IMR-90 (cell line): Measurements from ENCODE around the gene FICD. TPM values are rescaled to one million over a fixed set of nuclear protein-coding genes. Genes with fewer than 3 reads are reported as not detected.

Source experiments
- ATAC-seq: fragments of 200-7000 bp; cut with Tn5 transposase; 2 replicates; pipeline ENCODE4 v1.9.1; 2020; ENCODE audit warnings: low read depth, mild to moderate bottlenecking, moderate library complexity
- BruUV-seq: library from RNA; stranded (reverse); fragments of 400-500 nt; replicated peaks from 2 replicates; lab custom pipeline; 2021; lab: Mats Ljungman, UMichigan
- CTCF ChIA-PET: fragments of 300-600 bp; formaldehyde crosslinking; extraction: SDS; loops from one replicate; lab custom pipeline; 2021; ENCODE audit warnings: antibody characterized with exemption; lab: Yijun Ruan, JAX
- POLR2A ChIA-PET: fragments of 300-600 bp; sonication (Branson Sonifier 250); formaldehyde crosslinking; loops from one replicate; lab custom pipeline; 2022; ENCODE audit warnings: antibody characterized with exemption; ENCODE audit not compliant: unreplicated experiment; lab: Charles Lee
- DNase-seq: peaks from one replicate; pipeline ENCODE4 v3.0.0; 2013
- H2AFZ ChIP-seq: replicated peaks from 2 replicates; pipeline ENCODE3; 2013; ENCODE audit warnings: low read length, mild to moderate bottlenecking; ENCODE audit not compliant: poor library complexity
- H2AK5ac ChIP-seq: 2 replicates; pipeline ENCODE4 v1.6.1; 2013; ENCODE audit warnings: low read depth, low read length, inconsistent platforms
- H2AK9ac ChIP-seq: replicated peaks from 2 replicates; pipeline ENCODE3; 2013; ENCODE audit warnings: mild to moderate bottlenecking, low read depth, low read length, moderate library complexity; ENCODE audit not compliant: poor library complexity
- H2BK120ac ChIP-seq: 2 replicates; pipeline ENCODE4 v1.6.1; 2013; ENCODE audit warnings: low read depth, low read length, inconsistent platforms
- H2BK15ac ChIP-seq: 3 replicates; pipeline ENCODE4 v1.6.1; 2013; ENCODE audit warnings: low read depth, low read length, inconsistent platforms
- H2BK20ac ChIP-seq: 2 replicates; pipeline ENCODE4 v1.6.1; 2013; ENCODE audit warnings: low read depth, mild to moderate bottlenecking, inconsistent platforms, low read length, moderate library complexity
- H2BK5ac ChIP-seq: 2 replicates; pipeline ENCODE4 v1.6.1; 2013; ENCODE audit warnings: mild to moderate bottlenecking, low read depth, low read length, inconsistent platforms; ENCODE audit not compliant: poor library complexity, severe bottlenecking
- H3K14ac ChIP-seq: replicated peaks from 2 replicates; pipeline ENCODE4 v1.6.1; 2013; ENCODE audit warnings: low read depth, low read length, inconsistent platforms
- H3K18ac ChIP-seq: 2 replicates; pipeline ENCODE4 v1.6.1; 2013; ENCODE audit warnings: low read depth, low read length, control low read depth
- H3K23ac ChIP-seq: 2 replicates; pipeline ENCODE4 v1.6.1; 2013; ENCODE audit warnings: low read depth, low read length, inconsistent platforms
- H3K27ac ChIP-seq: 2 replicates; pipeline ENCODE4 v1.5.1; 2013; ENCODE audit warnings: mild to moderate bottlenecking, control low read depth, low read length; ENCODE audit not compliant: insufficient read depth
- H3K27me3 ChIP-seq: 2 replicates; pipeline ENCODE4 v1.6.1; 2013; ENCODE audit warnings: low read length; ENCODE audit not compliant: control insufficient read depth, insufficient read depth
- H3K36me3 ChIP-seq: 2 replicates; pipeline ENCODE4 v1.6.1; 2013; ENCODE audit warnings: low read length, mixed read lengths; ENCODE audit not compliant: control insufficient read depth, insufficient read depth
- H3K4ac ChIP-seq: 2 replicates; pipeline ENCODE4 v1.6.1; 2013; ENCODE audit warnings: low read depth, low read length, inconsistent platforms
- H3K4me1 ChIP-seq: 2 replicates; pipeline ENCODE4 v1.6.1; 2013; ENCODE audit warnings: low read length, mixed read lengths; ENCODE audit not compliant: control insufficient read depth, insufficient read depth
- H3K4me2 ChIP-seq: 2 replicates; pipeline ENCODE4 v1.6.1; 2013; ENCODE audit warnings: low read depth, mild to moderate bottlenecking, control low read depth, low read length, moderate library complexity
- H3K4me3 ChIP-seq: 2 replicates; pipeline ENCODE4 v1.5.1; 2013; ENCODE audit warnings: low read depth, mild to moderate bottlenecking, control low read depth, low read length, moderate library complexity; ENCODE audit not compliant: insufficient read depth
- H3K56ac ChIP-seq: 2 replicates; pipeline ENCODE4 v1.6.1; 2013; ENCODE audit warnings: low read length, inconsistent platforms; ENCODE audit not compliant: insufficient read depth; ENCODE audit errors: extremely low read depth
- H3K79me1 ChIP-seq, 2 experiments: 2 replicates each; pipeline ENCODE4 v1.6.1; 2013; ENCODE audit warnings: low read length in 2 of 2, inconsistent platforms in 1 of 2, low read depth in 1 of 2
- H3K9ac ChIP-seq: 2 replicates; pipeline ENCODE4 v1.6.1; 2013; ENCODE audit warnings: low read depth, low read length, control low read depth
- H3K9me1 ChIP-seq: 2 replicates; pipeline ENCODE4 v1.6.1; 2013; ENCODE audit warnings: low read length, inconsistent platforms; ENCODE audit not compliant: insufficient read depth
- H3K9me3 ChIP-seq: 2 replicates; pipeline ENCODE4 v1.6.1; 2013; ENCODE audit warnings: low read length; ENCODE audit not compliant: control insufficient read depth, insufficient read depth
- H4K20me1 ChIP-seq: 2 replicates; pipeline ENCODE4 v1.6.1; 2013; ENCODE audit warnings: low read length, inconsistent platforms; ENCODE audit not compliant: insufficient read depth
- H4K5ac ChIP-seq: 2 replicates; pipeline ENCODE4 v1.6.1; 2013; ENCODE audit warnings: mild to moderate bottlenecking, low read depth, low read length, control low read depth
- H4K8ac ChIP-seq, 2 experiments: 2 replicates each; pipeline ENCODE4 v1.6.1; 2013; ENCODE audit warnings: low read depth in 2 of 2, low read length in 2 of 2, control low read depth in 1 of 2, inconsistent platforms in 1 of 2
- H4K91ac ChIP-seq: 2 replicates; pipeline ENCODE4 v1.6.1; 2013; ENCODE audit warnings: low read depth, low read length, inconsistent platforms; ENCODE audit not compliant: insufficient read depth
- BHLHE40 ChIP-seq: fragments of 150-350 bp; IDR thresholded peaks from 2 replicates; pipeline ENCODE4 v1.6.1; 2016; ENCODE audit warnings: mild to moderate bottlenecking, low read depth, low read length
- CEBPB ChIP-seq: IDR thresholded peaks from 2 replicates; pipeline ENCODE4 v1.6.1; 2012; ENCODE audit warnings: low read depth, low read length, improper control_type of control experiment
- CHD1 ChIP-seq: IDR thresholded peaks from 2 replicates; pipeline ENCODE4 v1.6.1; 2012; ENCODE audit warnings: low read depth, low read length, improper control_type of control experiment
- FOS ChIP-seq: fragments of 150-350 bp; IDR thresholded peaks from 2 replicates; pipeline ENCODE4 v1.6.1; 2016; ENCODE audit warnings: low read depth, low read length
- MAFK ChIP-seq: IDR thresholded peaks from 2 replicates; pipeline ENCODE4 v1.6.1; 2012; ENCODE audit warnings: low read depth, low read length, improper control_type of control experiment
- MAZ ChIP-seq: IDR thresholded peaks from 2 replicates; pipeline ENCODE4 v1.6.1; 2012; ENCODE audit warnings: low read depth, mild to moderate bottlenecking, low read length, improper control_type of control experiment, moderate library complexity, borderline replicate concordance
- MXI1 ChIP-seq: IDR thresholded peaks from 2 replicates; pipeline ENCODE4 v1.6.1; 2012; ENCODE audit warnings: low read depth, mild to moderate bottlenecking, low read length, moderate library complexity, borderline replicate concordance
- NFE2L2 ChIP-seq: fragments of 150-350 bp; IDR thresholded peaks from 2 replicates; pipeline ENCODE4 v1.6.1; 2016; ENCODE audit warnings: low read depth, mild to moderate bottlenecking, low read length
- POLR2A ChIP-seq: IDR thresholded peaks from 2 replicates; pipeline ENCODE4 v1.6.1; 2012; ENCODE audit warnings: mild to moderate bottlenecking, low read depth, low read length
- RAD21 ChIP-seq: IDR thresholded peaks from 2 replicates; pipeline ENCODE4 v1.6.1; 2012; ENCODE audit warnings: low read length, improper control_type of control experiment
- RCOR1 ChIP-seq: IDR thresholded peaks from 2 replicates; pipeline ENCODE4 v1.6.1; 2012; ENCODE audit warnings: mild to moderate bottlenecking, low read length, improper control_type of control experiment; ENCODE audit not compliant: insufficient replicate concordance
- RFX5 ChIP-seq: IDR thresholded peaks from 2 replicates; pipeline ENCODE4 v1.8.0; 2012; ENCODE audit warnings: low read depth, mild to moderate bottlenecking, low read length, moderate library complexity
- SMC3 ChIP-seq: fragments of 150-350 bp; IDR thresholded peaks from 2 replicates; pipeline ENCODE4 v1.6.1; 2016; ENCODE audit warnings: low read depth, mild to moderate bottlenecking, antibody characterized with exemption, low read length, moderate library complexity
- WGBS, 2 experiments: methylation state at CpG; one replicate each; pipeline versions ENCODE4 v1.1.5 to v1.1.7; 2013; ENCODE audit warnings: missing lambda C conversion rate in 2 of 2; ENCODE audit not compliant: insufficient read length in 1 of 2; ENCODE audit errors: extremely low coverage in 2 of 2; 5-methylcytosine and 5-hydroxymethylcytosine counted together
- dilution Hi-C: fragments of 300-500 bp; cut with HindIII; formaldehyde crosslinking; loops from one replicate; pipeline ENCODE4 v1.14.3; 2018; ENCODE audit warnings: low sequenced_read_pairs; ENCODE audit not compliant: unreplicated experiment
- in situ Hi-C: fragments of 300-500 bp; cut with MboI; formaldehyde crosslinking; loops from 3 replicates; pipeline ENCODE4 v1.14.3; 2019; ENCODE audit warnings: low sequenced_read_pairs, inconsistent platforms, mixed read lengths
- intact Hi-C: fragments of 100-400 bp; cut with micrococcal nuclease; formaldehyde crosslinking; loops from 2 replicates; pipeline ENCODE4 v1.10.0; 2022
- polyA plus RNA-seq, 3 experiments: library from polyadenylated mRNA; depleted of rRNA; stranded (reverse); fragments of >200 nt; gene quantifications; 2 replicates each; pipeline ENCODE4 v1.2.3, GENCODE V29; 2012; ENCODE audit warnings: low replicate concordance in 1 of 3
- total RNA-seq: library from RNA; depleted of rRNA; stranded (reverse); fragments of >200 nt; gene quantifications from 2 replicates; pipeline ENCODE4 v1.2.3, GENCODE V29; 2012
- TF ChIP-seq, protein P1 (sequence below): conservative IDR thresholded peaks from 2 replicates; pipeline ENCODE4 v1.5.1; 2012; ENCODE audit warnings: mild to moderate bottlenecking, low read depth, low read length, improper control_type of control experiment
- TF ChIP-seq, protein P2 (sequence below): fragments of 150-350 bp; IDR thresholded peaks from 2 replicates; pipeline ENCODE4 v1.6.1; 2016; ENCODE audit warnings: low read depth, mild to moderate bottlenecking, low read length, moderate library complexity, borderline replicate concordance
- TF ChIP-seq, protein P3 (sequence below): fragments of 150-350 bp; IDR thresholded peaks from 2 replicates; pipeline ENCODE4 v1.6.1; 2017; ENCODE audit warnings: mild to moderate bottlenecking, antibody characterized with exemption, low read length, low read depth

Gene FICD
- total and polyA plus RNA-seq, 2 of the 4 experiments (the other 2 are of a cell fraction), result 4.0 to 11.3 TPM

DNA sequence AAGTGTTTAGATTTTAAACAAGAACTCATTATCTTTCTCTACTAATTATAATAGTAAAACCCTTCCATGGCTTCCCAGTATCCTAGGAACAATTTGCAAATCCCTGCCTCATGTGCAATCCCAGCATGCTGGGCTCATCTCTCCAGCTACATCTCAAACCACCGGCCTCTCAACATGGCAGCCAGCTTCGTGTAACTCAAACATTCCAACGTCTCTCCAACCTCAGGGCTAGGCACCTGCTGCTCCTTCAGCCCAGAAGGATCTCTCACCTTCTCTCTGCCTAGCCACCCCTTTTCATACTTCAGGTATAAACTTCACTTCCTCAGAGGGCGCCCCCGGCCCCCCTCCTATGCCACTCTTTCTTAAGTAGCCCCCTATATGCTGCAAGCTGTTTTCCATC is 38.7 kb downstream of the FICD start:
- Histone ChIP-seq H3K9me3 (no peaks in the 10 kb centered on the region), H3K36me3 (peaks cover 10% of the 10 kb centered on the region), H3K27me3 (no peaks in the 10 kb centered on the region), H3K14ac (no peak overlapping the region), H2BK20ac (no peak overlapping the region), H2AK5ac (no peak overlapping the region), H3K23ac (no peak overlapping the region), H4K91ac (no peak overlapping the region), H3K4ac (no peak overlapping the region), H3K9me1 (0 out of 2 replicates have a peak, but pooled peaks cover 4% of the 10 kb centered on the region), H2AFZ (no peak overlapping the region), H3K56ac (no peak overlapping the region), H4K5ac (no peak overlapping the region), H2BK5ac (no peak overlapping the region), H4K8ac (no peak overlapping the region), H2BK15ac (no peak overlapping the region), H2AK9ac (no peak overlapping the region), H3K9ac (no peak overlapping the region), H3K4me3 (no peak overlapping the region), H3K4me2 (no peak overlapping the region), H2BK120ac (no peak overlapping the region), H3K27ac (no peak overlapping the region), H3K18ac (no peak overlapping the region), H3K79me1 (peaks cover 5 to 47% of the 10 kb centered on the region in 2 experiments), H4K20me1 (peaks cover 56% of the 10 kb centered on the region), H3K4me1 (no peaks in the 10 kb centered on the region)
- POLR2A ChIA-PET, result no interaction called here
- whole genome bisulfite sequencing, 2 experiments, result 100% methylated on average over 2 of the region's 5 CpGs; no CpG with 5 or more reads in 1 of the 2 experiments
- no TSS peak for BruUV-seq
- intact Hi-C loops, result no loop called here
- CTCF ChIA-PET, result no interaction called here
- DNase-seq (no peak), ATAC-seq (no peak)
- no peak for TF ChIP-seq POLR2A
- TF ChIP-seq, protein P1, sequence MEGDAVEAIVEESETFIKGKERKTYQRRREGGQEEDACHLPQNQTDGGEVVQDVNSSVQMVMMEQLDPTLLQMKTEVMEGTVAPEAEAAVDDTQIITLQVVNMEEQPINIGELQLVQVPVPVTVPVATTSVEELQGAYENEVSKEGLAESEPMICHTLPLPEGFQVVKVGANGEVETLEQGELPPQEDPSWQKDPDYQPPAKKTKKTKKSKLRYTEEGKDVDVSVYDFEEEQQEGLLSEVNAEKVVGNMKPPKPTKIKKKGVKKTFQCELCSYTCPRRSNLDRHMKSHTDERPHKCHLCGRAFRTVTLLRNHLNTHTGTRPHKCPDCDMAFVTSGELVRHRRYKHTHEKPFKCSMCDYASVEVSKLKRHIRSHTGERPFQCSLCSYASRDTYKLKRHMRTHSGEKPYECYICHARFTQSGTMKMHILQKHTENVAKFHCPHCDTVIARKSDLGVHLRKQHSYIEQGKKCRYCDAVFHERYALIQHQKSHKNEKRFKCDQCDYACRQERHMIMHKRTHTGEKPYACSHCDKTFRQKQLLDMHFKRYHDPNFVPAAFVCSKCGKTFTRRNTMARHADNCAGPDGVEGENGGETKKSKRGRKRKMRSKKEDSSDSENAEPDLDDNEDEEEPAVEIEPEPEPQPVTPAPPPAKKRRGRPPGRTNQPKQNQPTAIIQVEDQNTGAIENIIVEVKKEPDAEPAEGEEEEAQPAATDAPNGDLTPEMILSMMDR, result no peak
- TF ChIP-seq SMC3, result no peak
- TF ChIP-seq RAD21, result no peak
- TF ChIP-seq, protein P2, sequence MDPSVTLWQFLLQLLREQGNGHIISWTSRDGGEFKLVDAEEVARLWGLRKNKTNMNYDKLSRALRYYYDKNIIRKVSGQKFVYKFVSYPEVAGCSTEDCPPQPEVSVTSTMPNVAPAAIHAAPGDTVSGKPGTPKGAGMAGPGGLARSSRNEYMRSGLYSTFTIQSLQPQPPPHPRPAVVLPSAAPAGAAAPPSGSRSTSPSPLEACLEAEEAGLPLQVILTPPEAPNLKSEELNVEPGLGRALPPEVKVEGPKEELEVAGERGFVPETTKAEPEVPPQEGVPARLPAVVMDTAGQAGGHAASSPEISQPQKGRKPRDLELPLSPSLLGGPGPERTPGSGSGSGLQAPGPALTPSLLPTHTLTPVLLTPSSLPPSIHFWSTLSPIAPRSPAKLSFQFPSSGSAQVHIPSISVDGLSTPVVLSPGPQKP, result no peak
- TF ChIP-seq FOS, result no peak
- no peak for TF ChIP-seq BHLHE40
- no peak for TF ChIP-seq RFX5
- no peak for TF ChIP-seq MAFK
- no peak for TF ChIP-seq NFE2L2
- no peak for TF ChIP-seq RCOR1
- TF ChIP-seq MXI1, result no peak
- no peak for TF ChIP-seq CEBPB
- no peak for TF ChIP-seq CHD1
- TF ChIP-seq, protein P3, sequence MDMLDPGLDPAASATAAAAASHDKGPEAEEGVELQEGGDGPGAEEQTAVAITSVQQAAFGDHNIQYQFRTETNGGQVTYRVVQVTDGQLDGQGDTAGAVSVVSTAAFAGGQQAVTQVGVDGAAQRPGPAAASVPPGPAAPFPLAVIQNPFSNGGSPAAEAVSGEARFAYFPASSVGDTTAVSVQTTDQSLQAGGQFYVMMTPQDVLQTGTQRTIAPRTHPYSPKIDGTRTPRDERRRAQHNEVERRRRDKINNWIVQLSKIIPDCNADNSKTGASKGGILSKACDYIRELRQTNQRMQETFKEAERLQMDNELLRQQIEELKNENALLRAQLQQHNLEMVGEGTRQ, result no peak
- no peak for TF ChIP-seq MAZ
- in situ Hi-C loops, result no loop called here
- dilution Hi-C loops, result no loop called here
